Endothelial cell (in vitro differentiated cells): ENCODE results near the gene PABPN1L. TPM values are rescaled to one million over a fixed set of nuclear protein-coding genes. Genes with fewer than 3 reads are reported as not detected.
"Not testable (repeated sequence)": the region's sequence is repeated elsewhere in the genome, so short reads cannot be mapped to it uniquely, and the experiment has no call there.

Source experiments
- DNase-seq: peaks from one replicate; pipeline ENCODE4 v3.0.0; 2021; ENCODE audit warnings: low spot score
- H3K27ac Mint-ChIP-seq: one replicate; pipeline ENCODE4 v1.8.0; 2021; ENCODE audit warnings: mixed read lengths, inconsistent platforms; ENCODE audit not compliant: unreplicated experiment
- H3K27me3 Mint-ChIP-seq: one replicate; pipeline ENCODE4 v1.8.0; 2021; ENCODE audit warnings: mild to moderate bottlenecking, moderate library complexity, mixed read lengths, inconsistent platforms; ENCODE audit not compliant: unreplicated experiment
- H3K36me3 Mint-ChIP-seq: one replicate; pipeline ENCODE4 v1.8.0; 2021; ENCODE audit warnings: mild to moderate bottlenecking, low read depth, mixed read lengths, inconsistent platforms; ENCODE audit not compliant: unreplicated experiment
- H3K4me1 Mint-ChIP-seq: one replicate; pipeline ENCODE4 v1.8.0; 2021; ENCODE audit warnings: mild to moderate bottlenecking, mixed read lengths, inconsistent platforms; ENCODE audit not compliant: unreplicated experiment
- H3K4me3 Mint-ChIP-seq: one replicate; pipeline ENCODE4 v1.8.0; 2021; ENCODE audit warnings: mild to moderate bottlenecking, mixed read lengths, inconsistent platforms; ENCODE audit not compliant: unreplicated experiment
- H3K9me3 Mint-ChIP-seq: one replicate; pipeline ENCODE4 v1.8.0; 2021; ENCODE audit warnings: mixed read lengths, inconsistent platforms; ENCODE audit not compliant: unreplicated experiment
- CTCF ChIP-seq: fragments of 200-600 bp; sonication (generic); IDR thresholded peaks from one replicate; pipeline ENCODE4 v1.5.0; 2021; ENCODE audit warnings: antibody characterized with exemption; ENCODE audit not compliant: unreplicated experiment
- total RNA-seq: library from RNA; stranded (reverse); fragmentation: NEBNext Ultra II Directional; extraction: Animal tissue kit (Norgen Biotek cat#: 25700); gene quantifications from one replicate; pipeline ENCODE4 v1.2.1, GENCODE V29; 2021; ENCODE audit not compliant: unreplicated experiment

Gene PABPN1L
- total RNA-seq, 1 donor from 2014 or later, result not detected

DNA sequence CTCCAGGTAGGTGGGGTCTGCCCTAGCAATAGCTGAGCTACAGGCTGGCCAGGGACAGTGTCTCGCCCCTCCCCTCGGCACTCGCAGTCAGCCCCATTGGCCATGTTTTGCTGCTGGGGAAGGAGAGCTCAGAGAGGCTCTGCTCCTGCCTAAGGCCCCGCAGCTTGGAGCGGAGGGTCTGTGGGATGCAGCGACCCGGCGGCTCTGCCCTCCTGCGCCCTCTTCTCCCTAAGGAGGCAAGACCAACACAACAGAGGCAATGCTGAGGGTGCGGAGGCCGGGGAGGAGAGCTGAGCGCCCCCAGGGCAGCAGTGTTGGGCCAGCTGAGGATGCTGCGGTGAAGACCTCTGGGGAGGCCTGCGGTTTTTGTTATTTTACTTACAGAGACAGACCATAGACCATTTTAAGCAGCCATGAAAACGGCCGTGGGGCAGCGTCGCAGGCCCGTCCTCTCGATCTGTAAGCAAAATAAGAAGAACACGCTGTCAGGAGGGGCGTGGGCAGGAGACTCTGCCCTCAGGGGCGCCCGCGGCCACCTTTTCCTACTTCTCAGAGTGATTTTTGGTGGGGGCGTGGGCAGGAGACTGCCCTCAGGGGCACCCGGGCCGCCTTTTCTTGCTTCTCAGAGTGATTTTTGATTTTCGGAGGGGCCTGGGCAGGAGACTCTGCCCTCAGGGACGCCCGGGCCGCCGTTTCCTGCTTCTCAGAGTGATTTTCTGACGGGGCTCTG lies 31.4 kb upstream of the PABPN1L start:
- Mint-ChIP-seq H3K27me3 (peaks cover 3% of the 10 kb centered on the region), H3K27ac (no peak overlapping the region), H3K4me3 (no peak overlapping the region), H3K4me1 (no peaks in the 10 kb centered on the region), H3K36me3 (no peaks in the 10 kb centered on the region), H3K9me3 (no peaks in the 10 kb centered on the region)
- TF ChIP-seq CTCF, result no peak
- DNase-seq, result no peak

- H3K27ac Mint-ChIP-seq, result no peak overlapping the region
- no peaks in the 10 kb centered on the region for H3K9me3 Mint-ChIP-seq
- H3K4me3 Mint-ChIP-seq, result no peak overlapping the region
- no peak for TF ChIP-seq CTCF
- H3K4me1 Mint-ChIP-seq, result no peaks in the 10 kb centered on the region
- H3K36me3 Mint-ChIP-seq, result no peaks in the 10 kb centered on the region
- no peak for DNase-seq
- peaks cover 6% of the 10 kb centered on the region for H3K27me3 Mint-ChIP-seq
These were observed 30.0 kb upstream of the PABPN1L start for GRCh38 chr16:88896238-88897070.

DNA sequence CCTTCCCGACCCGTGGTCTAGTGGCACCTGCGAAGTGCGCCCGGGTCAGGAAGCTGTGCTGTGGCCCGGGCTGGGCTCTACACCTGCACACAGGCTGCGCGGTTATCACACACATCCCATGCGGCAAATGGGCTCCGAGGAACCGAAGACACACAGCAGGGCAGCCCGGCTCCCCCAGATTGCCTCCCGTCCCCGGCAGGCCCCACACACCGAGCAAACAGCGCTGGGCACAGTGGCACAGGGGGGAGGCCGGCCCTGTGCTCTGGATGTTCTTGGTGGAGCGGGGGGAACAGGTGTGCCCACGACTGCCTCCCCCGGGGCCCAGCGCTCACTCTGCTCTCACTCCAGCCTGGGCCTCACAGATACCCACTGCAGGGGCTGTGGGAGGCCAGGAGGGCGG lies 28.9 kb upstream of the PABPN1L start:
- DNase-seq, result no peak
- no peaks in the 10 kb centered on the region for H3K36me3 Mint-ChIP-seq
- H3K27ac Mint-ChIP-seq, result no peak overlapping the region
- TF ChIP-seq CTCF, result no peak
- H3K4me3 Mint-ChIP-seq, result no peak overlapping the region
- no peaks in the 10 kb centered on the region for H3K9me3 Mint-ChIP-seq
- no peaks in the 10 kb centered on the region for H3K4me1 Mint-ChIP-seq
- peaks cover 11% of the 10 kb centered on the region for H3K27me3 Mint-ChIP-seq

DNA sequence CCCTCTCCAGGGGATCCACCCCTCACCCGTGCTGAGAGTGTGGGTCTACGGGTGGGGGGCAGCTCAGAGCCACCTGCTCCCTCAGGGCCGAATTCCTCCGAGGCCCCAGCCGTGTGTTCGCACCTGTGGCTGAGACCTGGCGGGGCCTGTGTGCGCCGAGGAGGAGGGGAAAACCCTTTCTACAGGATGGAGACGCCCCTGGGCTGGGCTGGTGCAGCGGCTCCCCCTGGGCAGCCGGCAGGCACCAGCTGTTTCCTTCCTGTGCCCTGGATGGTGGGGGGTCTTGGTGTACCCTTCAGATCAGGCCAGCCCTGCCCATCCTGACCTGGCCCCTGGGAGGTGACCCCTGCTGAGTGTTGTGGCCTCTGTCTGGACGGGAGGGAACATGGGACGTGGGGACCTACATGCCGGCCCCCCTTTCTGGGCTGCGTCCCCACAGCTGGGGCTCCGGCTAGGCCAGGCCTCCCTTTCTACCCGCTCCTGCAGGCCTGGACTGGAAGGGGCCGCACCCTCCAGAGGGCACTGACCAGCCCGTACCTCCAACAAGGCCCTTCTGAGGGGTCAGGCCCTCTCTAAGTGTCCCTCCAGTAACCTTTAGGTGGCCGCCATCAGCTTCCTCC lies 28.3 kb upstream of the PABPN1L start:
- no peak for DNase-seq
- Mint-ChIP-seq H3K36me3 (no peaks in the 10 kb centered on the region), H3K4me1 (no peaks in the 10 kb centered on the region), H3K27ac (no peak overlapping the region), H3K9me3 (no peaks in the 10 kb centered on the region), H3K4me3 (no peak overlapping the region), H3K27me3 (peaks cover 11% of the 10 kb centered on the region)
- TF ChIP-seq CTCF, result no peak

- peaks cover 11% of the 10 kb centered on the region for H3K27me3 Mint-ChIP-seq
- H3K36me3 Mint-ChIP-seq, H3K9me3 Mint-ChIP-seq, H3K4me1 Mint-ChIP-seq, H3K27ac Mint-ChIP-seq, DNase-seq, H3K4me3 Mint-ChIP-seq: not testable (repeated sequence)
These were observed 27.8 kb upstream of the PABPN1L start for GRCh38 chr16:88894266-88894665.
